Measurements from ENCODE around the gene MYB. TPM values are rescaled to one million over a fixed set of nuclear protein-coding genes. Genes with fewer than 3 reads are reported as not detected.

MYB gene
- total RNA-seq, 1 experiment from 2014 or later = 6.1 TPM

DNA sequence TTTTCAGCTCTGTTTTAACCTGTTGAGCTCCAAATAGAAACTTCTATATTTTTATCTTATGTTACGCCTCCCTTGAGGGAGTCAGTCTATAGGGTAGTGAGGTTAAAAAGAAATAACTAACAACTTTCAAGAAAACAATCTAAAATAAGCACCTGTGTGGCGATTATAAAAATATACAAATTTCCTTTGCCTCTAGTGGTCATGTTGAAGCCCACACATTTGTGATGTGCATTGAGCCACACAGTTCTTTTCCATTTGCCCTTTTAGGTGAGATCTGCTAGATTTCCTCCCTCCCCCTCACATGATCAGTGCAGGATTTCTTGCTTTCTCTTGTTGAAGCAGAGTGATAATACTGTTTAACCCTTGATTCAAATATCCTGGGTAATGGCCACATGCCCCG, 84.2 kb downstream of the MYB start (continued):
- TF ChIP-seq, protein P1, sequence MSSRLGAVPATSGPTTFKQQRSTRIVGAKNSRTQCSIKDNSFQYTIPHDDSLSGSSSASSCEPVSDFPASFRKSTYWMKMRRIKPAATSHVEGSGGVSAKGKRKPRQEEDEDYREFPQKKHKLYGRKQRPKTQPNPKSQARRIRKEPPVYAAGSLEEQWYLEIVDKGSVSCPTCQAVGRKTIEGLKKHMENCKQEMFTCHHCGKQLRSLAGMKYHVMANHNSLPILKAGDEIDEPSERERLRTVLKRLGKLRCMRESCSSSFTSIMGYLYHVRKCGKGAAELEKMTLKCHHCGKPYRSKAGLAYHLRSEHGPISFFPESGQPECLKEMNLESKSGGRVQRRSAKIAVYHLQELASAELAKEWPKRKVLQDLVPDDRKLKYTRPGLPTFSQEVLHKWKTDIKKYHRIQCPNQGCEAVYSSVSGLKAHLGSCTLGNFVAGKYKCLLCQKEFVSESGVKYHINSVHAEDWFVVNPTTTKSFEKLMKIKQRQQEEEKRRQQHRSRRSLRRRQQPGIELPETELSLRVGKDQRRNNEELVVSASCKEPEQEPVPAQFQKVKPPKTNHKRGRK (CRISPR knock-in tag; IDR thresholded peaks at IDR 0.05; ENCODE audit: borderline replicate concordance) = no peak
- TF ChIP-seq OVOL2 (CRISPR knock-in tag; IDR thresholded peaks at IDR 0.05; ENCODE audit: borderline replicate concordance) (no peak), FOXJ3 (CRISPR knock-in tag; IDR thresholded peaks at IDR 0.05; ENCODE audit: borderline replicate concordance) (no peak), KAT7 (CRISPR knock-in tag; IDR thresholded peaks at IDR 0.05; ENCODE audit: borderline replicate concordance) (no peak), ZNF232 (CRISPR knock-in tag; IDR thresholded peaks at IDR 0.05) (no peak)
- TF ChIP-seq, protein P2, sequence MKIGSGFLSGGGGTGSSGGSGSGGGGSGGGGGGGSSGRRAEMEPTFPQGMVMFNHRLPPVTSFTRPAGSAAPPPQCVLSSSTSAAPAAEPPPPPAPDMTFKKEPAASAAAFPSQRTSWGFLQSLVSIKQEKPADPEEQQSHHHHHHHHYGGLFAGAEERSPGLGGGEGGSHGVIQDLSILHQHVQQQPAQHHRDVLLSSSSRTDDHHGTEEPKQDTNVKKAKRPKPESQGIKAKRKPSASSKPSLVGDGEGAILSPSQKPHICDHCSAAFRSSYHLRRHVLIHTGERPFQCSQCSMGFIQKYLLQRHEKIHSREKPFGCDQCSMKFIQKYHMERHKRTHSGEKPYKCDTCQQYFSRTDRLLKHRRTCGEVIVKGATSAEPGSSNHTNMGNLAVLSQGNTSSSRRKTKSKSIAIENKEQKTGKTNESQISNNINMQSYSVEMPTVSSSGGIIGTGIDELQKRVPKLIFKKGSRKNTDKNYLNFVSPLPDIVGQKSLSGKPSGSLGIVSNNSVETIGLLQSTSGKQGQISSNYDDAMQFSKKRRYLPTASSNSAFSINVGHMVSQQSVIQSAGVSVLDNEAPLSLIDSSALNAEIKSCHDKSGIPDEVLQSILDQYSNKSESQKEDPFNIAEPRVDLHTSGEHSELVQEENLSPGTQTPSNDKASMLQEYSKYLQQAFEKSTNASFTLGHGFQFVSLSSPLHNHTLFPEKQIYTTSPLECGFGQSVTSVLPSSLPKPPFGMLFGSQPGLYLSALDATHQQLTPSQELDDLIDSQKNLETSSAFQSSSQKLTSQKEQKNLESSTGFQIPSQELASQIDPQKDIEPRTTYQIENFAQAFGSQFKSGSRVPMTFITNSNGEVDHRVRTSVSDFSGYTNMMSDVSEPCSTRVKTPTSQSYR (CRISPR knock-in tag; IDR thresholded peaks at IDR 0.05) = no peak
- TF ChIP-seq, protein P3, sequence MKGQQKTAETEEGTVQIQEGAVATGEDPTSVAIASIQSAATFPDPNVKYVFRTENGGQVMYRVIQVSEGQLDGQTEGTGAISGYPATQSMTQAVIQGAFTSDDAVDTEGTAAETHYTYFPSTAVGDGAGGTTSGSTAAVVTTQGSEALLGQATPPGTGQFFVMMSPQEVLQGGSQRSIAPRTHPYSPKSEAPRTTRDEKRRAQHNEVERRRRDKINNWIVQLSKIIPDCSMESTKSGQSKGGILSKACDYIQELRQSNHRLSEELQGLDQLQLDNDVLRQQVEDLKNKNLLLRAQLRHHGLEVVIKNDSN (CRISPR knock-in tag; IDR thresholded peaks at IDR 0.05) = no peak

DNA sequence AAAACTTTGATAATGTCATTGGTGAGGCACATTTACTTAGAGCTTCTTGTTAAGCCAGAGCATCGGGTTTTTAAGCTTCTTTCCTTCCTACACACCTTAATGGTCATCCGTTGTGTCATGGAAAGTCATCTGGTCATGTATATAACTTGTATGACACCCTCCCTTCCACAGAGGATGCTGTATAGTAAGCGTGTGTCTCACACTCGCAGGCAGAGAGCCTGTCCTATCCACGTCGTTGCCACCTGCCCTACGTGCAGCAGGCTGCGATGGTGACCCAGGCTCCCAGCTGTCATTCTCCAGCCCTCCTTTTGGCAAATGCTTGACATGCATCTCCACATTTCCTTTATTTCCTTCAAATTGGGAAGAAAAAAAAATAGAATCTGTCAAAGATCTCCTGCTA, 85.6 kb downstream of the MYB start:
- peaks cover 5% of the 10 kb centered on the region for H3K9me3 Mint-ChIP-seq
- peaks cover 49% of the 10 kb centered on the region for H3K4me1 Mint-ChIP-seq
- ATAC-seq (no peak), DNase-seq (ENCODE audit: low spot score) (no peak)
- ChIA-PET CTCF (no interaction called here), POLR2A (no interaction called here)
- TF ChIP-seq, protein P4, sequence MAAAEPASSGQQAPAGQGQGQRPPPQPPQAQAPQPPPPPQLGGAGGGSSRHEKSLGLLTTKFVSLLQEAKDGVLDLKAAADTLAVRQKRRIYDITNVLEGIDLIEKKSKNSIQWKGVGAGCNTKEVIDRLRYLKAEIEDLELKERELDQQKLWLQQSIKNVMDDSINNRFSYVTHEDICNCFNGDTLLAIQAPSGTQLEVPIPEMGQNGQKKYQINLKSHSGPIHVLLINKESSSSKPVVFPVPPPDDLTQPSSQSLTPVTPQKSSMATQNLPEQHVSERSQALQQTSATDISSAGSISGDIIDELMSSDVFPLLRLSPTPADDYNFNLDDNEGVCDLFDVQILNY (CRISPR knock-in tag; IDR thresholded peaks at IDR 0.05) = no peak
- TF ChIP-seq ZNF232 (CRISPR knock-in tag; IDR thresholded peaks at IDR 0.05) = no peak
- TF ChIP-seq, protein P5, sequence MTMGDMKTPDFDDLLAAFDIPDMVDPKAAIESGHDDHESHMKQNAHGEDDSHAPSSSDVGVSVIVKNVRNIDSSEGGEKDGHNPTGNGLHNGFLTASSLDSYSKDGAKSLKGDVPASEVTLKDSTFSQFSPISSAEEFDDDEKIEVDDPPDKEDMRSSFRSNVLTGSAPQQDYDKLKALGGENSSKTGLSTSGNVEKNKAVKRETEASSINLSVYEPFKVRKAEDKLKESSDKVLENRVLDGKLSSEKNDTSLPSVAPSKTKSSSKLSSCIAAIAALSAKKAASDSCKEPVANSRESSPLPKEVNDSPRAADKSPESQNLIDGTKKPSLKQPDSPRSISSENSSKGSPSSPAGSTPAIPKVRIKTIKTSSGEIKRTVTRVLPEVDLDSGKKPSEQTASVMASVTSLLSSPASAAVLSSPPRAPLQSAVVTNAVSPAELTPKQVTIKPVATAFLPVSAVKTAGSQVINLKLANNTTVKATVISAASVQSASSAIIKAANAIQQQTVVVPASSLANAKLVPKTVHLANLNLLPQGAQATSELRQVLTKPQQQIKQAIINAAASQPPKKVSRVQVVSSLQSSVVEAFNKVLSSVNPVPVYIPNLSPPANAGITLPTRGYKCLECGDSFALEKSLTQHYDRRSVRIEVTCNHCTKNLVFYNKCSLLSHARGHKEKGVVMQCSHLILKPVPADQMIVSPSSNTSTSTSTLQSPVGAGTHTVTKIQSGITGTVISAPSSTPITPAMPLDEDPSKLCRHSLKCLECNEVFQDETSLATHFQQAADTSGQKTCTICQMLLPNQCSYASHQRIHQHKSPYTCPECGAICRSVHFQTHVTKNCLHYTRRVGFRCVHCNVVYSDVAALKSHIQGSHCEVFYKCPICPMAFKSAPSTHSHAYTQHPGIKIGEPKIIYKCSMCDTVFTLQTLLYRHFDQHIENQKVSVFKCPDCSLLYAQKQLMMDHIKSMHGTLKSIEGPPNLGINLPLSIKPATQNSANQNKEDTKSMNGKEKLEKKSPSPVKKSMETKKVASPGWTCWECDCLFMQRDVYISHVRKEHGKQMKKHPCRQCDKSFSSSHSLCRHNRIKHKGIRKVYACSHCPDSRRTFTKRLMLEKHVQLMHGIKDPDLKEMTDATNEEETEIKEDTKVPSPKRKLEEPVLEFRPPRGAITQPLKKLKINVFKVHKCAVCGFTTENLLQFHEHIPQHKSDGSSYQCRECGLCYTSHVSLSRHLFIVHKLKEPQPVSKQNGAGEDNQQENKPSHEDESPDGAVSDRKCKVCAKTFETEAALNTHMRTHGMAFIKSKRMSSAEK (CRISPR knock-in tag; IDR thresholded peaks at IDR 0.05; ENCODE audit: borderline replicate concordance) = no peak
- TF ChIP-seq ZNF138 (CRISPR knock-in tag; conservative IDR thresholded peaks at IDR 0.05) = no peak
- no peak for TF ChIP-seq GTF2I (CRISPR knock-in tag; conservative IDR thresholded peaks at IDR 0.05)
- TF ChIP-seq GABPB1 (CRISPR knock-in tag; IDR thresholded peaks at IDR 0.05) = no peak
- H3K27me3 Mint-ChIP-seq (ENCODE audit: low read depth) = 0 out of 2 replicates have a peak, but pooled peaks cover 3% of the 10 kb centered on the region
- H3K36me3 Mint-ChIP-seq = no peaks in the 10 kb centered on the region
- no peak overlapping the region for H3K27ac Mint-ChIP-seq
- H3K4me3 Mint-ChIP-seq = no peak overlapping the region

DNA sequence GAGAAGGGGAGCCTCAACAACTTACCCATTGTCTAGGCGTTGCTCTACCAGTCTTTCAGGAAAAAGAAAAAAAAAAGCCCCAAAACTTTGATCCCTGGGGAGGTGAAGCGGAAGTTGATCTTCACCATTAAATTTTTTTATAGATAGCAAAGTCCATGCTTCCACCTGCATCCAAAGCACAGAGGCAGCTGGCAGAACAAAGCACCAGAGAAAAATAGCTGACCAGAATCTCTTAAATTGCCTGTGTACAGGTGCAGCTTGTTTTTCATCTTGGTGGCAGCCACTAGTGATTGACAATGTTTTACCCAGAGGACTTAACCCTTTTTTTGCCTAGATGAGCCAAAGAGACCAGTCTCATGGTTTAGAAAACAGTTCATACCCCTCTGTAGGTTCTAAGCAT, 86.0 kb downstream of the MYB start:
- ATAC-seq (no peak), DNase-seq (ENCODE audit: low spot score) (no peak)
- Mint-ChIP-seq H3K9me3 (peaks cover 5% of the 10 kb centered on the region), H3K27ac (no peak overlapping the region), H3K36me3 (no peaks in the 10 kb centered on the region), H3K4me3 (no peak overlapping the region), H3K27me3 (ENCODE audit: low read depth) (0 out of 2 replicates have a peak, but pooled peaks cover 3% of the 10 kb centered on the region), H3K4me1 (peaks cover 53% of the 10 kb centered on the region)
- ChIA-PET POLR2A (no interaction called here), CTCF (no interaction called here)
- TF ChIP-seq, protein P3 (CRISPR knock-in tag; IDR thresholded peaks at IDR 0.05) = no peak
- no peak for TF ChIP-seq NFE2L1 (CRISPR knock-in tag; IDR thresholded peaks at IDR 0.05)
- TF ChIP-seq TP53 (CRISPR knock-in tag; IDR thresholded peaks at IDR 0.05) = no peak
- TF ChIP-seq ESRRA (CRISPR knock-in tag; IDR thresholded peaks at IDR 0.05; ENCODE audit: borderline replicate concordance) = no peak
- TF ChIP-seq, protein P6, sequence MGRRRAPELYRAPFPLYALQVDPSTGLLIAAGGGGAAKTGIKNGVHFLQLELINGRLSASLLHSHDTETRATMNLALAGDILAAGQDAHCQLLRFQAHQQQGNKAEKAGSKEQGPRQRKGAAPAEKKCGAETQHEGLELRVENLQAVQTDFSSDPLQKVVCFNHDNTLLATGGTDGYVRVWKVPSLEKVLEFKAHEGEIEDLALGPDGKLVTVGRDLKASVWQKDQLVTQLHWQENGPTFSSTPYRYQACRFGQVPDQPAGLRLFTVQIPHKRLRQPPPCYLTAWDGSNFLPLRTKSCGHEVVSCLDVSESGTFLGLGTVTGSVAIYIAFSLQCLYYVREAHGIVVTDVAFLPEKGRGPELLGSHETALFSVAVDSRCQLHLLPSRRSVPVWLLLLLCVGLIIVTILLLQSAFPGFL (CRISPR knock-in tag; IDR thresholded peaks at IDR 0.05; ENCODE audit: borderline replicate concordance) = no peak
- TF ChIP-seq TCF7 (CRISPR knock-in tag; IDR thresholded peaks at IDR 0.05; ENCODE audit: low read depth) = no peak
- TF ChIP-seq, protein P7, sequence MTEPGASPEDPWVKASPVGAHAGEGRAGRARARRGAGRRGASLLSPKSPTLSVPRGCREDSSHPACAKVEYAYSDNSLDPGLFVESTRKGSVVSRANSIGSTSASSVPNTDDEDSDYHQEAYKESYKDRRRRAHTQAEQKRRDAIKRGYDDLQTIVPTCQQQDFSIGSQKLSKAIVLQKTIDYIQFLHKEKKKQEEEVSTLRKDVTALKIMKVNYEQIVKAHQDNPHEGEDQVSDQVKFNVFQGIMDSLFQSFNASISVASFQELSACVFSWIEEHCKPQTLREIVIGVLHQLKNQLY (CRISPR knock-in tag; IDR thresholded peaks at IDR 0.05) = no peak
- no peak for TF ChIP-seq ZNF396 (CRISPR knock-in tag; IDR thresholded peaks at IDR 0.05; ENCODE audit: borderline replicate concordance)

Measured in WTC11 (cell line).